Upper lobe of left lung (tissue), 4 donors: ENCODE results near the gene TYW1.
"Not testable (repeated sequence)": the region's sequence is repeated elsewhere in the genome, so short reads cannot be mapped to it uniquely, and the experiment has no call there.

Source experiments
- CTCF ChIP-seq, 6 experiments: fragments of 450-650 bp in 4 of 6; fragments of 200-600 bp in 2 of 6; sonication (generic) in 2 of 6; IDR thresholded peaks; one replicate each; pipeline ENCODE4 v1.5.1; 2016 to 2019; ENCODE audit warnings: antibody characterized with exemption in 6 of 6
- EP300 ChIP-seq, 4 donors: sonication (generic); formaldehyde crosslinking; IDR thresholded peaks; one replicate each; pipeline ENCODE4 v1.5.1; 2017; ENCODE audit warnings: antibody characterized with exemption in 4 of 4, control low read depth in 2 of 4
- POLR2A ChIP-seq, 4 donors: fragments of 450-650 bp; IDR thresholded peaks; one replicate each; pipeline ENCODE4 v1.5.1; 2016 to 2017; ENCODE audit warnings: antibody characterized with exemption in 4 of 4, mild to moderate bottlenecking in 2 of 4
- POLR2AphosphoS5 ChIP-seq, 2 donors: sonication (generic); formaldehyde crosslinking; IDR thresholded peaks; one replicate each; pipeline ENCODE4 v1.5.1; 2017; ENCODE audit warnings: antibody characterized with exemption in 2 of 2

- not testable (repeated sequence) for TF ChIP-seq CTCF, EP300, POLR2AphosphoS5, POLR2A (IDR thresholded peaks at IDR 0.05)
Measured at GRCh38 chr7:67198865-67199526, 202.4 kb downstream of the TYW1 start.
